Erythroblast (primary cell): Measurements from ENCODE around the gene CRYL1.

ENCODE experiments used
- DNase-seq, 2 experiments: peaks; one replicate each; lab custom pipeline; 2025; lab: John Stamatoyannopoulos, UW
- GATA1 ChIP-seq: IDR thresholded peaks from 2 replicates; pipeline ENCODE4 v1.6.1; 2011; ENCODE audit warnings: low read depth, mild to moderate bottlenecking, control low read depth, low read length, moderate library complexity
- POLR2A ChIP-seq: IDR thresholded peaks from 2 replicates; pipeline ENCODE4 v1.6.1; 2011; ENCODE audit warnings: mild to moderate bottlenecking, low read length

Gene CRYL1

DNA sequence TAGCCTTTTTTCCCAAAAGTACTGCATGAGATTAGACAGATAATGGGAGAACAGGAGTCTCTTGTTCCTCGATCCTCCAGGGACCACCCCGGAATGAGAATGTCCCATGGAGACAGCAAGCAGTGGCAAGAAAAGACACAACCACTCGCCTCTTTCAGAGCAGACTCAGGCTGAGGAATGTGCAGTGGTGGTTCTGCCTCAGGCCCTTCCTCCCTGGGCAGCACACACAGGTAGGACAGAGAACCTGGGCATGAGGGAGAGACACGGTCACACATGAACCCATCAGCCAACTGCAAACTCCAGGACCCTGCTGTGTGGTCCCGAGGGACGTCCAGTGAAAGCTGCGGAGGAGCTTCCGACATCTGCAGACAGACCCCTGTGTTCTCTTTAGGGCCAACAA lies 31.0 kb downstream of the CRYL1 start:
- no peak for DNase-seq
- TF ChIP-seq GATA1 (no peak), POLR2A (no peak)

GRCh38 chr13:20492641-20493040 lies 33.0 kb downstream of the CRYL1 start:
- TF ChIP-seq GATA1 (no peak), POLR2A (no peak)
- DNase-seq: peak; percentile 15 to 44

GRCh38 chr13:20491926-20492435 lies 33.7 kb downstream of the CRYL1 start:
- DNase-seq: no peak
- TF ChIP-seq POLR2A (no peak), GATA1 (no peak)

DNA sequence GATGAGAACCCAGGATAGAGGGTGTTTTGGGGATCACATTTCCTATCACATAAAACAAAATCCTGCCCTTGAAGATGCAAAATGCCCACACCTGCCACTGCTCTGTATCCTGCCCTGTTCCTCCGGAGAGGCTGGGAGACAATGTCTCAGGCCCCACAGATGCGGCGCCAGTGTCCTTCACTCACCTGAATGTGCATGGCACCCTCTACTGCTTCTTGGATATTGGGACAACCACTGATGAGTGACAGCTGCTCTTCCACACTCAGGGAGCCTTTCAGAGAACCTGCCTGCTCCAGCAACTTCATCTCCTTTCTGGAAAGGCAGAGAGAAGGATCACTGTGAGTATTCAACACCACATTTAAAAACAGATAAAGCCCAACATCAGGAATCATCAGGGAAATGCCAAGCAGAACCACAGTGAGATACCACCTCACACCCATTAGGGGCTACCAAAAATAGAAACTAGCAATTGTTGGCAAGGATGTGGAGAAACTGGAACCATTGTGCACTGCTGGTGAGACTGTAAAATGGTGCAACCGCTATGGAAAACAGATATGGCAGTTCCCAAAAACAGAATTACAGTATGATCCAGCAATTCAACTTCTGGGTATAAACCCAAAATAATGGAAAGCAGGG lies 36.4 kb downstream of the CRYL1 start:
- DNase-seq: peak; percentile 25 to 45
- TF ChIP-seq POLR2A (no peak), GATA1 (no peak)

GRCh38 chr13:20487927-20488326 lies 37.7 kb downstream of the CRYL1 start:
- DNase-seq: no peak
- TF ChIP-seq GATA1 (no peak), POLR2A (no peak)

DNA sequence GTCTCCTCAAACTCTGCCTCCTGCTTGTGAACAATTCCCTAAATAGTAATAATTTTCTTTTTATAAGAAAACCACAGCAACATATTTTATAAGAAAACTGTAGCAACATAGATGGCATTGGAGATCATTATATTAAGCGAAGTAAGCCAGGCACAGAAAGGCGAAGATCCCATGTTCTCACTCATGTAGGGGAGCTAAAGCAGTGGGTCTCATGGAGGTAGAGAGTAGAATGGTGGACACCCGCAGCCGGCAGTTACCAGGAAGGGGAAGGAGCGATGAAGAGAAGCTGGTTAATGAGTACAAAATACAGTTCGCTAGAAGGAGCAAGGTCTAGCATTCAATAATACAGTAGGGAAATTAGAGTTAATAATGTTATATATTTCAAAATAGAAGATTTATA lies 42.9 kb downstream of the CRYL1 start:
- DNase-seq: no peak
- TF ChIP-seq POLR2A (no peak), GATA1 (no peak)

DNA sequence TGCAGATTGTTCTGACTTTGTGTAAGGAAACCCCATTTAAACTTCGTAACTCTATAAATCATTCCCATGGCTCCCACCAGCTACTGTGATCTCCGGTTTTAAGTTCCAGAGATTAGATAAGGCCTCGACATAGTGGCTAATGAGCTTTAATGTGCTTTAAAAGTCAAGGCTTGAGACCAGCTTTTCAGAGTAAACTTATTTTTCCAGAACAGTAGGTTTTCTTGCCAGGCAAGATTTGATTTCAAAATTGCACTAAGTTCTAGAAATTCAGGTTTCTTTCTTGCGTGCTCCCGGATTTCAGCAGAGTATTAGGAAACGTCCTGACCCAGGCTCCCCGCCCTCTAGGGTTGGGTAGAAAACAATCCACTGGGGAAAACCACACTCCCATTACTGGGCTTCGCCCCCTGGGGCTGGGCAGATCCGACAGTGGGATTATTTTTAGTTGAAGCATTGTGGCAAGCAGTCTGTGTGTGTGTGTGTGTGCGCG lies 43.3 kb downstream of the CRYL1 start:
- DNase-seq: no peak
- TF ChIP-seq POLR2A (no peak), GATA1 (no peak)

DNA sequence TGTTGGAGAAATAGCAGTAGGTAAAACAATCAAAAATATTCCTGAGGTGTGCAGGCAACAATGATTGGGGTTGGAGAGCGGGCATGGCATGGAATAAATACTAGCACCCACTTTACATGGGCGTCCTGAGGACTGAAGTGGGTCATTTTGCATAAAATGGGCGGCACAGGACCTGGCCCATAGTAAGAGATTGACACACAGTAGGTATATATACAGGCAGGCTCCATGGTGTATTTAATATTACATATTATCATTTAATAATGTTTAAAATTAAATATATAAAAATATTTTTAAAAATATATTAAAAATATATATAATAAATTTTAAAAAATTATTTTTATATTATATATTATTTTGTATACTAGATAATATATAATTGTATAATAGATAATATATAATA lies 48.3 kb downstream of the CRYL1 start:
- TF ChIP-seq POLR2A (no peak), GATA1 (no peak)
- no peak for DNase-seq

- no peak for TF ChIP-seq GATA1
- TF ChIP-seq POLR2A: no peak
- DNase-seq: no peak
Measured at GRCh38 chr13:20475927-20476691, 49.5 kb downstream of the CRYL1 start.

GRCh38 chr13:20474515-20474914 lies 51.1 kb downstream of the CRYL1 start:
- no peak for TF ChIP-seq POLR2A
- no peak for TF ChIP-seq GATA1
- DNase-seq: no peak

DNA sequence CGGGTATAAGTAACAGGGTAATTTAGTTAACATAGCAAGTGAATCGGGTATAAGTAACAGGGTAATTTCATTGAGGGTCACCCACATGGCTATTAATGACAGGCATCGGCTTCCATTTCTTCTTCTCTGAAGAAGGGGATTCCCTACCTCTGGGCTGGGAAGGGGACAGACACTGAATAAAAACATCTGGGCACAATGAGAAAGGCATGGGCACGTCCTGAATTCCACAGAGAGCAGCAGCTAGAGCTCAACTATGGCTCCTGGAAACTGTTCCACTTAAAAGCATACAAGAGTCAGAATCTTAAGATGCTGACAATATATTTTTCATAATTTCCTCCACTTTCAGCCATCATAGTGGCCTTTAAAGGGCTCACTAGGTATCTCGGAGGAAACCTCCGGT lies 51.8 kb downstream of the CRYL1 start:
- TF ChIP-seq POLR2A (no peak), GATA1 (no peak)

DNA sequence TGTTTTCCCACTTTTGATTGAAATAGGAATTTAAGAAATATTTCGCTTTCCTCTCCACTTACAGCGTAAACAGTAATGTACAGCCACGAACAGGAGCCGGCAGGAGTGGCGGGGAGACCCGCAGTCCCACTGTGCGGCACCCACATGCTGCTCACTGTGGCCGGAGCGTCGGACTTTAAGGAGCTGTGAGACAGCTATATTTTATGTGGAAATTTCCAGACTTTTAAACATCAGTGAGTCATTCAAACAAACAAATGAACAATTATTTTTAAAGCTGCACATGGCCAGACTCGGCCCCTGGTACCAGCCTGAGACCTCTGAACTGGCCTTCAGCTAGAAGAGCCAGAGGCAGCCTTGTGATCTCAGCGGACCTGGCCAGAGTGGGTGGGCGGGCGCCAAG lies 52.5 kb downstream of the CRYL1 start:
- no peak for TF ChIP-seq POLR2A
- no peak for TF ChIP-seq GATA1
- DNase-seq: no peak

More for the DNA sequence above, 51.8 kb downstream of the CRYL1 start:
- no peak for DNase-seq

DNA sequence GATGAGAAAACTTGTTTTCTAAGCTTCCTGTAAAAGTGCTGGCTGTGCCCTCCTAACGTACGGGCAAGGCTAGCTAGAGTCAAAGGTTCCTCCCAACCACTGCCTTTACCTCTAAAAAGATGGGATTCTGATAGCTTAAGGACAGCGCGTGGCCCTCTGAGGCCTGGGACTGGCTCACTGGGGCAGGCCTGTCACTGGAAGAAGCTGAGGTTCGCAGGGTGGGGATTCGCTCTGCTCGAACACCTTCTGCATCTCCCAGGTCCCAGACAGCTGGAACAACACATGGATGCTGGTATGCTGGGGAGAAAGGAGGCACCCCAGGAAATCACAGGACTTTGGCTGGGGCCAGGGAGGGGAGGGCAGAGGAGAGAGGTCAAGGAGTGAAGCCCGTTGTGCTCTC lies 53.1 kb downstream of the CRYL1 start:
- no peak for TF ChIP-seq POLR2A
- no peak for TF ChIP-seq GATA1
- DNase-seq: no peak

DNA sequence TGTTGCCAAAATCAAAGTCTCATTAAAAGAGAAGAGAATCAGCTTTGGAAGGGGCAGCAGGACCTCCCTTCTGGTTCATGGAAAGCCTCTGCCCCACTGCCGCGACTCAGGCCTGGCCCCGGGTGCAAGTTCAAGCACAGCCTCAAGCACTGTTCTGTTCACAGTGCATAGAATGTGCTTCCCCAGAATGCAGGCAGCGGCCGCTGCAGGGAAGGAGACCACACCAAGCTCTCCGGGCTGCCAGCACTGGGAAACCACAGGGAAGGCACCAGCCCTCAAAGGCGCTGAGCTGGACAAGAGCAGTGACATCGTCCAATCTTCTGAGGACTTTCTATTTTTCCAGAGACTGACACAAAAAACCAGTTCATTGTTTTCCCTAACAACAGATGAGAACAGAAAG lies 55.5 kb downstream of the CRYL1 start:
- TF ChIP-seq POLR2A (no peak), GATA1 (no peak)
- DNase-seq: no peak
